HG03469 (cell line): Measurements from ENCODE around the gene WWOX.

Experiments
- ATAC-seq: cut with Tn5 transposase; IDR thresholded peaks from one replicate; pipeline ENCODE4 v1.9.1; 2021; ENCODE audit warnings: mild to moderate bottlenecking, moderate library complexity, moderate number of reproducible peaks; ENCODE audit not compliant: unreplicated experiment

WWOX gene

DNA sequence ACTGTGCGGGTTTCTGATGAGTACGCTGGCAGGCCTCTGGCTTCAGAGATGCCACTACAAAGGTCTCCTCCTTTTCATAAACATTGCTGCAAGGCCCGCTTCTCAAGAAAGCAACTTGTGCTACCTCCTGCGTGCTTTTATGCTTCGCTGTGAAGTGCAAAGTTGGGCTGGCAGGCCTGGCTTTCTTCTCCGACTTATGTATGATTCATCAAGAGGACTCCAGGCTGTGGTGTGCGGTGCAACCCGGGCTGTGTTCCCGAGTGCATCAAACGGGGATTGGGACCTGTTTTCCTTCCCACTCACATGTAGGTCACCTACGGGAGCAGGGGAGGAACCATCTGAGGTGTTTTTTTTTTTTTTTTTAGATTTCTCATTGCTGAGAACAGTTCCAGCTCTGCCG, 534.1 kb downstream of the WWOX start:
- no peak for ATAC-seq

DNA sequence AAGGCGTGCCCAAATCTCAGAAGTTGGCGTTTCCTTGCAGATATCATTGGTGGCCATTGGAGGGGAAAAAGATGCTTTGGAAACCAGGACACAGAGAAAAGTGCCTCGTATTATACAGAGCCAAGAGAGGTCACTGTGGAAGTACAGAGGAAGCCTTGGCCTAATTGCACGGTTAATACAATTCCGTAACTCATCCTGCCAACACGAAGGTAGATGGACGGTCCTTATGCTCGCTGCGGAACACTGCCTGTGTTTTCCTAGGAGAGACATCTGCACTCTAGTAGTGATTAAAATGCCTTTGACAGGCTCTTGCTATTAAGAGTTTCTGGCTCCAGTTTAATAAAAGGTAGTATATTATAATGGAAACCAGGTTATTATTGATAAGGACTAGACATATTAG, 536.4 kb downstream of the WWOX start:
- no peak for ATAC-seq

DNA sequence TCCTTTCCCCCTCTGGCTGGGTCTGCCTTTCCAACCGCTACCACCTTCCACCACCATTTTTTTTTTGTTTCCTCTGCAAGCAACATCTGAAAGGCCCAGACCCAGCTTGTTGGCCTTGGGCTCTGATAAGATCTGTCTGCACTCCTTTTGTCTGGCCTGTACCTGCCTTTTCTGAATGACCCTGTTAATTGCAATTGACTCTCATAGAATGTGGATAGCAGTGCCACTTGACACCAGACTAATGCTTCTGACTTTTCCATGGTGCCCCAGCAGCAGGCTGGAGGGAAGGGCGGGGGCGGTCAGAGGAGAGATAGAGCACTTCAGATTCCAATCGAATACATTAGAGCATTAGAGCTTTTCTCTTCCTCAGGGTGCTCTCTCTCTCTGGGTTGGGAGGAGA, 538.9 kb downstream of the WWOX start:
- no peak for ATAC-seq

DNA sequence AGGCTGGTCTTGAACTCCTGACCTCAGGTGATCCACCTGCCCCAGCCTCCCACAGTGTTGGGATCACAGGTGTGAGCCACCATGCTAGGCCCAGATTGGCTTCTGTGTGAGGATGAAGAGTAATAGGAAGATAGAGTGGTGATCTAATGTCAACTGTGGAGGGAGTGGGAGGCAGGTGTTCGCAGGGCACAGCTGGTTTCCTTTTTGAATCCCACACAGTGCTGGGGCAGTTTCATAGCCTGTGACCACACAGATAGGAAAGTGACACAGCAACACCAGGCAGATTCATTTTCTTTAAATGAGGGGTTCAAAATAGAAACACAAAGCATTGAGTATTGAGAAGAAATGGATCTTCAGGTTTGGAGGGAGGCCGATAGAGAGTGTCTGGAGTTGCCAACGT, 540.3 kb downstream of the WWOX start:
- ATAC-seq = no peak

DNA sequence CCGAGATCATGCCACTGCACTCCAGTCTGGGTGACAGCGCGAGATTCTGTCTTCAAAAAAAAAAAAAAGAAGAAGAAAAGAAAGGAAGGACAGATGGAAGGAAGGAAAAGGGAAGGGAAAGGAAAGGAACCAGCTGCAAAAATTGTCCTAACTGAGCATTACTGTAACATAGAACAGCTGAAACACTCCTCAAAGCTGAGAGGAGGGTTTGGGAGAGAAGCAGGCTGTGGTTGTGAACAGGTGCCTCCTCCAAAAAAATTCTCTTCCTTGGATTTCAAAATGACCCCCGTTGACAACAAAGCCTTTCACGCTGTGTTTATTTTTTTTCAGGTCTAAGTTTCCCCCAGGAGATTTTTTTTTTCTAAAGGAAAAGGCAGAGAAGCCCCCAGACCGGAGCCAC, 541.4 kb downstream of the WWOX start:
- ATAC-seq = no peak

DNA sequence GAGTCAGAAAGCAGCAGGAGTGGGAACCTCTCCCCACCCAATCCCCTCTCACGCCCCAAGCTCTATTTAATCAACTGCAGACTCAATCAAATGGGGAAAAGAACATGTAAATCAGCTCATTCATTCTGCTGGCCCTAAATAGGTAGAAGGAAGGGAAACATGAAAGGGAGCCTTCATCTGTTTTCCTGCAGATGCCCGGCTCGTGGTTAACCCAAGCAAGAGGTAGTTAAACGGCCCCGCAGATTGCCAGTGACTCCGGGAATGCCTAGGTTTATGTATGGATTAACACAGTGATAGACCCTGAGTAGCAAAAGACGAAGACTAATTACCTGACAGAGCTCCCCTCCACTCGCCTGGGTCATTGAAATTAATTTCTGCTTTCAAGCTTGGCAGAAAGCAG, 542.0 kb downstream of the WWOX start:
- no peak for ATAC-seq

DNA sequence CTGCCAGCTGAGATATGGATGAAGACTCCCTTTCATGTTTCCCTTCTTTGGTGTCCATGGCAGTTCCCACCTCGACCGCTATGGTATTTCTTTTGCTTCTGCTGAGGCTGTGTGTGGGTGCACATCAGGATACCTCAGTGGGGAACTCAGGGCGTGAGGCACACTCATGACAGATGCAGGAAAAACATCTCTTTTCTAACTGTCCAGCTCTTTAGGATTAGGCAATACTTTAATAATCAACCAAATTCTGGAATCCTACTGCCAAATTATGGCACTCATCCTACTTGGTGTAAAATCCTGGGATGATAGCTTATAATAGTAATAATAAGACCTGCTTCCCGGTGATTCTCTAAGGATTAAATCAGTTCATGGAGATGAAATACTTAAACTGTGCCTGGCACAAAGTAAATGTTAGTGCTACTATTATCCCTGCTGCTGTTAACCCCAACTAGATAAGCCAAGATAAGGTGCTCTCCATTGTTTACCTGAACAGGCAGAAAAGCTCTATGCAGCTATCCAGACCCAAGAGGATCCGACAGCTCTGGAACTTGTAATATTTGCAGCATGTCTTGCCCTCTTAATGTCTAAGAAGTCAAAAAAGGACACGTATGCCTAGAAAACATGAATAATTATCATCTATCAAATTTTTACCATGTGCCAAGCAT, 543.3 kb downstream of the WWOX start:
- no peak for ATAC-seq

DNA sequence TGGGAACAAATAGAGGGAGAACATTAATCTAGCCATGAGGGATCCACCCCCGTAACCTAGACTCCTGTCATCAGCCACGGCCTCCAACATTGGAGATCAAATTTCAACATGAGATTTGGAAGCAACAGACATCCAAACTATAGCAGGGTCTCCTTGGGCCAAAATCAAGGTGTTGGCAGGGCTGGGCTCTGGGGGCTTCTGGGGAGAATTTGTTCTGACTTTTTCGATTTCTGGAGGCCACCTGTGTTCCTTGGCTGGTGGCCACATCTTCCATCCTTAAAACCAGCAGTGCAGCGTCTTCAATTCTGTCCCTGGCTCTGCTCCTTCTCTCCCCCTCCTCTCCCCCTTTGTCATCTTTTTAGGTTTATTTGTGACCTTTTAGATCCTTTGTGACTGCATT, 546.2 kb downstream of the WWOX start:
- ATAC-seq = no peak

DNA sequence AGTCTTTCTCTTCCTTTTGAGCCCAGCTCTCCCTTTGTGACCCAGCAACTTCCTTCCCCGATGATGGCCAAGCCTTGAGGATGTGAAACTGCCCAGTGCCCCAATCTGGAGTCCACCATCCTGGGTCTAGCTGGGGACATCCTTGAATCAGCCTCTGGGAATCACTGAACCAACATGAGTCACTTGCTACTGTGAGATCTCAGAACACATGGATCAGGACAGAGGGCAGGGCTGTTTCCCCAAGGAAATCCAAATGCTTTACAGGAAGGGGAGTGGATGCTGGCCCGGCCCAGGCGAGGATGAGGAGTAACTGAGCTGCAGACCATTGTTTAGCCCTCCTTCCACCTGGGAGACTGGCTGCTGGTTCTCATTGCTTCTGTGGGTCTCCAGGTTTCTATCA, 547.6 kb downstream of the WWOX start:
- no peak for ATAC-seq

DNA sequence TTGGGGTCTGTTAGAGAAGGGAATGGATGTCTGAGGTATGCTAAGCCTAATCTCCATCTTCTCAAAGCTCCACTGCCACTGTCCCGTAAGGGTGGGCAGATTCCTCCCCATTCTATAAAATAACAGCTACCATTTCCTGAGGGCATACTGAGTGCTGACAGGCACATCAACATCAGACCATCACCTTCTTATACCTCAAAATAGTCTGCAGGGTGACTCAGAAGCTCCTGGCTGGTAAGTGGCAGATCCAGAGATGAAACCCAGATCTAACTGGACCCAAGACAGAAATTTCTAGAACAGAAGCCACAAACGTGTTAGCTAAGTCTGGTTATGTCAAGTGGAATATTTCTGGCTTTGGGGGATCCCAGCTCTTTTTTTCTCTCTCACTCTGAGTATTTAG, 548.0 kb downstream of the WWOX start:
- ATAC-seq = no peak

DNA sequence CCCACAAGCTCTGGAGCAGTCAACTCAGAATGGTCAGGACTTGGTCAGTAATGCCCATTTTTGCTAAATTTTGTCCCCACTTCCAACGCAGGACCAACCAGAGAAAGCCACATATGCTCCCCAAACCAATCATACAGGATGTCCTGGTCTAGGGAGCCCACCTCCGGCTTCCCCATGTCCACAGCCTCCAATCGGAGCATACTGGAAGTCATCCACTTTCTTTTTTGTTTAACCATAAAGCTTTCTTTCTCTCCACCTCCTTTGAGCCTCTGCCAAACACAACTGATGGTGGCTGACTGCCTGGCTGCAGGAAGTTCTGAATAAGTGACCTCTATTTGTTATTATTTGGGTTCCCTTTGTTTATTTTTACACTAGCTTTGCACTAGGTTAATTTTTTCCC, 549.1 kb downstream of the WWOX start:
- no peak for ATAC-seq

DNA sequence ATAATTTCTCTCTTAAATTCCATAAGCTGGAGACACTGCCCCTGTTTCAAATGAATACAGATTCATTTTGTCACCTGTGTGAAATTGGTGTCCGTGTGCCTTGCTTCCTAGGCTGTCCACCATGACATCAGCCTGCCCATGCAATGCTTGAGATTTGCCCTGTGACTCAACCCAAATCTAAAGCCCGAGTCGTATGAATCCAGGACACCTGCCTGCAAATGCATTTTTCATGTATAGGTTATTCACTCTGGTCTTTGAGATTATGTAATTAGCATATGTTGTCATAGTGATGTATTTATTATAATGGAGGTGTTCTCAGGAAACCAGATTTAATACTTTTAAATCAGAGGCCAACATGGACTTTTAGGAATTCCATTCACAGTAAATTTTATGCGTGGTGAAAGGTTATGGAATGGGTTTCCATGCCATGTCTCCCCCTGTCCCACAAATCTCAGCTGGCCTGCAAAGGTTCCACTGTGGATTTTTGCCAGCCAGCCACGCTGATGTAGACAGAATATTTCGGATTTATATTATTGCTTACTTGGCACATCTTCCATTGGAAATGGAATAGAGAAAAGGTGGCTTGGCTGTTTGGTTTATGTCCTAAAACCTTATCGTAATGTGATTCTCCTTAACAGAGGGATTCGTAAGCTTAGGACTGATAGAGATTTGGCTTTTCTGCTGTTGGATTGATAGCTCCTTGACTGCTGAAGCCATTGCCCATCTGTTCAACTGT, 551.1 kb downstream of the WWOX start:
- ATAC-seq = no peak

DNA sequence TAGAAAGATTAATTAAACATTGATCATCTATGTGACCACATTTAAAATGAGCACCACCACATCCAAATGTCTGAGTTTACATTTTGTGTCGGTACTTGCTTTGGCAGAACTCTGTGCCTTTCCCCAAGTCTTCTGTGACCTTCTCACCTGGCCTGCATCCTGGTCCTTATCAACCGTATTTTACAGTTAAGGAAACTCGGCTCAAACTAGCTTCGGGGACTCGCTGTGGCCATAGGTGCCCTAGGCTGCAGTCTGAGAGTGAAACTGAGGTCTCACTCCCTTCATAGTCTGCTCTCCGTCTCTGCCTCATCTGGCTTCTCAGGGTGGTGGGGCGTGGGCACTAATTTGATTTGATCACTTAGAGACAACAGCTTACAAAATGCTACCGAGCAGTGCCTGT, 555.5 kb downstream of the WWOX start:
- no peak for ATAC-seq

DNA sequence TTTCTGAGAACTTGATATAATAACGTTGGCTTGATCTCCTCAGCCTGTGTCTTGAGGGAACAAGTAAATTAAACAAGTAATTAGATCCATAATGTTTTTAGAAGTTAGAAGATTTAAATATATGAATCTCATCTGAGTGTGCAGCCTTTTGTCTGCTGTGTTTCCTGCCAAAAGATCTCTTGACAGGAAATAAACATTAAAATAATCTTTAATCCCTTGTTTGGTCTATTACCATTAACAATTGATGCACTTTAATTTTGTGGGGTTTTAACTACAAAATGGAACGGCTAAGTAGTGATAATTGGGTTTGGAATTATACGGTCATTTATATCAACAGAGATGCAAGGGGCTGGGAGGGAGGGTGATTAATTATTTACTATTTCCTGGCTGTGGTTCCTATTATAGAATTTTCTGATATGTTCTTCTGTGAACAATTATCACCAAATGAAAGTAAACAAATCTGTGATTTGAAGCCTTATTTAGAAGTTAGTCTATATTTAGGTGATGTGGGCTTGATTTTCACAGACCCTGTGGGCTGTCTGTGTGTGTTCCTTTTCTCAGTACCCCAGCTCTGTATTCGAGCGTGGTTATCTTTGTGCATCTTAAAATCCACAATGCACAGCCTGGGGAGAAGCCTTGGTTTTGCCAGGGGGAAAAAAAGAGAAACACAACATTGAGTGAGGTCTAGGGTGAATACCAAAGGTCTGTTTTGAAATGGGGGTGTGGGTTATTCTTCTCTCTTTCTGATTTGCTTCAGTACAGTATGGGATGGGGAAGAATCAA, 556.1 kb downstream of the WWOX start:
- ATAC-seq = no peak

DNA sequence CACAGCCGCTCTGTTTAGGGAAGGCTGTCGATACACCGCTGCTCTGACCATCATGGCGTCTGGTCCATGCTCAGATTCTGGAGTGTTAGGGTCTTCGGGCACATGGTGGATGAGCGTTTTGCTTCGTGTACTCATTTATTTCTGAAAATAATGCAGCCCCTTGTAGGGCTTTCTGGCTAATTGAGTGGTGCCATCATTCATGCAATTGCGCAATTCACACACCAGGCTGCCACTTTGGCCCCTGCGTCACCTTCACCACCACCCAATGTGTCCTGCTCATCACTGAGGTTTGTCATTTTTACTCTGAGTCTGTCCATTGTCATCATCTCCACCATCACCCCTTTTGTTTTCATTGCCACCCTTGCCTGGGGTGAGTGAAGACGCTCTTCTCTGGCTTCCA, 557.4 kb downstream of the WWOX start:
- no peak for ATAC-seq

DNA sequence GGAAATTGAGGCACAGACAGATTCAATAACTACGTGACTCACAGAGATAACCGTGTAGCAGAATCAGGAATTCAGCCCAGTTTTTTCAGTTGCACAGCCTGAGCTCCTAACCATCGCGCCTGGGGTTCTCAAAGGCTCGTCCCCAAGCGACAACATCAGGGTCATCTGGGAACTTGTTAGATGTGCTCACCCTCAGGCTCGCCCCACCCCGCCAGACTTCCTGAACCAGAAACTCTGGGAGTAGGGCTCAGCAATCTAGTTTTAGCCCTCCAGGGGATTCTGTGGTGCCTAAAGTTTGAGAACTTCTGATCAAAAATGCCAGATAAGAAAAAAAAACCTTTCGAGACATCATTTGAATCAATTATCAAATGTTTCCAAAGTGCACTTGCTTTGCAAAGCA, 559.8 kb downstream of the WWOX start:
- no peak for ATAC-seq

DNA sequence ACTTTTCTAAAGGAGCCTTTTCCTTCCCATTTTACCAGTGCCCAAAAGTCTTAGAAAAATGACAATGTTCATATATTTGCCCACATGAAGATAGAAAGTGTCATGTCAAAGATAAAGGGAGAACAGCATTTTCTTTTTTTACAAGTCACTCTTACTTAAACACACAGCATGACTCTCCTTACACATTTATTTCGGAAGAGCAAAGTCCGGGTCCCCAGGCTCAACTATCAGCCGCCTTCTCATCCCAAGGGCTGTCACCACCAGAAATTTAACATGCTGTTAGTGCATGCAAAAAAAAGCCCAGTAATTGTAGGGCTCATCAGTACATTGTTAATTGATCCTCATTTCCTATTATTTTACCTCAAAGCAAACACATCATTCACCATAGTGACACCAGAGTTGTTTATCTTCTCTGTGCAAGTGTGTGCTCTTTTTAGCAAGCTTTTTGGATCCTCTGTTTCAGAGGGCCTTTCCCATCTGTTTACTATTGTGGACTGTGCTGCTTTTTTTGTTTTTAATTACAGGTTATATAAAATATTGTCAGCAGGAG, 560.3 kb downstream of the WWOX start:
- ATAC-seq = no peak

DNA sequence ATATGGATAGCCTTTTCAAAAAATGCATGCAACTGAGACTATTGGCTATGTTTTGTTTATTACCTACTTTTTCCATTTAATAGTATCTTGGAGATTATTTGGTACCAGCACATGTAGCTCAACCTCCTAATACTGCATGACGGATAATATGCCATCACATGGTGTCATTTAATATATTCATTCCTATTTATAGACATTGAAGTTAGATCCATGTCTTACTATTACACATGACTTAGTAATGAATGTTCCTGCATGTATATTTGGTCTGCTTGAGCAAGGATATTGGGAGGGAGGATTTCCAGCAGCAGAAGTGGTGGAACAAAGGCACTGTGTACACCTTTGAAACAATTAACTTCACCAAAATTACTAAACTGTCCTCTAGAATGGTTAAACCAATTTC, 561.3 kb downstream of the WWOX start:
- no peak for ATAC-seq

DNA sequence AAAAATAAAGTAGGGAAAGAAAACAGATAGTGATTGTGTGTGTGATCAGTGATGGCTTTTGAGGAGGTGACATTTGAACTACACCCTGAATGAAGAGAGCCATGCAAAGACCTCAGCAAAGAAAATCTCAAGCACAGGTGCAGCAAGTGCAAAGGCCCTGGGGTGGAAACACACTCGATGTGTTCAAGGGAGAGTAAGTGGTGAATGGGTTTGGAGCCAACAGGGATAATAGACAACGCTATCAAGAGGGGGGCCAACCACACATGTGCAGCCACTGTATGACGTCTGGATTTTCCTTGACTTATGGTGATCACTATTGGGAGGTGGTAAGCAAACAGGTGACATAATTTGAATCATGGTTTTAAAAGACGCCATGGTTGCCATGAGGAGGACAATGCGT, 564.2 kb downstream of the WWOX start:
- ATAC-seq = no peak

DNA sequence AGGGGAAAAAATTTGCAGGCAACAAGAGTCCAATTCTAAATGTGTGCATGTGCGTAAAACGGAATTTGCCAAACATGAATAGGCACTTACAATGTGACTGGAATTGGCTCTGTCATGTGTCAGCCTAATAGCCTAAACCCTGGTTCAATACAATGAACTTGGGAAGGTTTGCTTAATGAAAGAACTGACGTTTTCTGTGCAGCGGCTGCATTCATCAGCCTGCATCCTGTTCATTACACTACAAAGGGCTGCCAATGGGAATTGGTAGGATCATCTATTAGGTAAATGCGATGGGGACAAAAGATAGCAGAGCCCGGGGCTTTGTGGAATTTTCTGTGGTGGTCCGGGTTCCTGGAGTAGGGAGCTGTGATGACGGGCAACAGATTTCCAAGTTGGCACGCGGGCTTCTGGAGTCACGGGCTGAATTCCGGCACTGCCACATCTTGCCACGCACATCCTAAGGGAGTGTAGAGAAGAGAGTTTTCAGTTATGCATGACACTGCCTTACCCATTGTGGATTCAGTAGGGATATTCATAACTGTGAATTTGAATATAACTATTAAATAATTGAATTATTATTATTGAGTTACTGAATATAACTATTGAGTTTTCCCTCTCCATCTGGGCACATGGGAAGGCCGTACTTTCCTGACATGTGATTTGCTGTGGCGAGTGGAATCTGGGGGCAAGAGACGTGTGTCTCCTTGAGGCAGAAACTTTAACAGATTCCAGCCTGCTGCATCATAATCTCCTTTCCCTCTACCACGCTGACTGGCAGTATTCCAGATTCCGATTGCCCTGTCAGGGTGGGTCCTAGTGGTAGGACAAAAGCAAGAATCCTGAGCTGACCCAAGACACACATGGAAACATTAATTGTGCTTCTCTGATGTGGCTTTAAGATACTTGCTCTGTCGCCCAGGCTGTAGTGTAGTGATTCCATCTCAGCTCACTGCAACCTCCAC, 565.6 kb downstream of the WWOX start:
- ATAC-seq = no peak

DNA sequence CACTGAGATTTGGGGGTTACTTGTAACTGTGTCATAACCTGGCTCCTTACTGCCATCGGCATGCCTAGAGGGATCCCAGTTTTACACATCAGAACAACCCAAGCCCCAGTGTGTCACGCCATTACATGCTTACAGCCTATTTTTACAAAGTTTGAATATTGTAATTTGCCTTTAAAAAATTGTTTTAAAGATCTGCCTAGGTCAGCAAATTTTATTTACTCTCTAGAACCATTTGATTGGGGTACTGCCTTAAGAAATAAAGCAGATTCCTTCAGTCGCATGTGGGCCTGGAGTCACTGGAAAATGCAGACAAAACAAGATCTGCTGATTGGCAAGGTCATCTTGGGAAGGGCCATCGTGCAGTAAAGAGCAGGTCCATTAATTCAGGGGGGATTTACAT, 566.9 kb downstream of the WWOX start:
- no peak for ATAC-seq
